NOMO-1 treated with dmso at 0.1 percent for 144 hours (cell line): ENCODE data around the gene HMOX2.

Source experiments
- DNase-seq: peaks from one replicate; lab custom pipeline; 2025; ENCODE audit not compliant: unreplicated experiment; lab: John Stamatoyannopoulos, UW

The HMOX2 gene

DNA sequence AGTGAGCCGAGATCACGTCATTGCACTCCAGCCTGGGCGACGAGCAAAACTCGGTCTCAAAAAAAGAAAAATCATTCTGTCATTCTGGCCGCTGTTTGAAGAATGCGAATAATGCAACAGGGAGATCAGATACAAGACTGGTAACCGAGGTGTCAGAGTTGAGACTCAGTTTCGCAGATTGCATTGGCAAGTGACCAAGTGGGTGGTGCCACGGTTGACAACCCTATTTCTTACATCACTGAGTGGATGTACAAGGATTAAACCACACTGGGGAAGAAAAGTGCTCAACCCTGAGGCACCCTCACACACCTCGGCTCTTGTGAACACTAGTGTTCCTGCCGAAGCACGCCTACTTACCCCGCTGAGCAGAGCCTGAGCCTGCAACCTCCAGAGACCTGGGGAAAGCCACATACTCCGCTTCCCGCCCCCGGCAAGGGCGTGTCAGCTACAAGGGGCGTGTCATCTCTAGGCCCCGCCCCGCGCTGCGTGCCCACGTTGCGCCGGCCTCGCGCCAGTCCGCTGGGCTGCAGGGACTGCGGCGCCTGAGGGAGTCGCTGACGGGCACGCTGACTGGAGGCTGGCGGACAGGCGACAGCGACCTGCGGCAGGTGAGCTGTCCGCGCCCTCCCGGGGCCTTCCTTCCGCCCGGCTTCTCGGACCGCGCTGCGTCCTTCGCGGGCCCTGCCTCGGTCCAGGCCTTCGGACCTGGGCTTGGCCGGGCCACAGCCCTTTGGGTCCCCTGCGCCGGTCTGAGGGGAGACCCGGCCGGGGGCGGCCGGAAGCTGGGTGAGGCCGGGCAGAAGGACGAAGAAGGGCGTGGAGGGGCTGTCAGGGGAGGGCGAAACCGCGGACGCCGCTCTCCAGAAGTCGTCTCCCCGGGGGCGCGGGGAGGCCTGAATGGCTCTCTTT, at the start of gene HMOX2:
Gene HMOX2, plus strand, starts transcription at position 519 of the 909 bp plus-strand sequence. CDS start 29,127 bp downstream, outside the sequence.
- DNase-seq: peak; percentile 94

- DNase-seq: no peak
Observed at GRCh38 chr16:4426722-4427372, 49.4 kb upstream of the HMOX2 start.

DNA sequence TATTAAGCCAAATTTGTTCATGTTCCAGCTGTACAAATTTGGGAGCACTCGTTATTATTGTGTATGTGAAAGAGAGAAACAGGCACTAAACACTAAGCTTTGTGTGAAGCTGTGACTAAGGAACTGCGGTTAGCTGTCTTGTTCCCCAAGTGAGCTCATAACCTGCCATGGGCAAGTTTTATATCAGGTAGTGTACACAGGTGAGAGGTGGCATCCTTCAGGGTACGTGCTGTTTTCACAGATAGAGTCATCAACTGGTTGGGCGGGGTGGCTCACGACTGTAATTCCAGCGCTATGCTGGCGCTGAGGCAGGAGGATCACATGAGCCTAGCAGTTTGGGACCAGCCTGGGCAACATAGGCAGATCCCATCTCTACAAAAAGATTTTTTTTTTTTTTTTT, 47.7 kb upstream of the HMOX2 start:
- DNase-seq: no peak

DNA sequence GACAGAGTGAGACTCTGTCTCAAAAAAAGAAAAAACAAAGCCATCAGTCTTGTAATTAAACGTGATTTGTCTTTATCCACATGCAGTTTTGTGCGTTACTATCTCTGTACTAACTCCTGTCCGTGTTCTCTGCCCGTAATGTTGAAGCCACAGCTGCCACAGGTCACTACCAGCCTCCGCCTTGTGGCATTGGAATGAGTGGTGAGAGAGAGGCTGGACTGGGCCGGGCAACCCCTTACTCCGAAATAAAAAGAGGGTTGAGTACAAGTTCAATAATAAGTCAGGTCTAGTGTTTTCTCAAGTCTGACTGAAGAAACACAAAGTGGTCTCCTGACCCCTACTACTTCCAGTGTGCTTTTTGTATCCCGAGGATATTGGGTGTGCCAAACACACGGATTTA, 45.2 kb upstream of the HMOX2 start:
- DNase-seq: no peak

DNA sequence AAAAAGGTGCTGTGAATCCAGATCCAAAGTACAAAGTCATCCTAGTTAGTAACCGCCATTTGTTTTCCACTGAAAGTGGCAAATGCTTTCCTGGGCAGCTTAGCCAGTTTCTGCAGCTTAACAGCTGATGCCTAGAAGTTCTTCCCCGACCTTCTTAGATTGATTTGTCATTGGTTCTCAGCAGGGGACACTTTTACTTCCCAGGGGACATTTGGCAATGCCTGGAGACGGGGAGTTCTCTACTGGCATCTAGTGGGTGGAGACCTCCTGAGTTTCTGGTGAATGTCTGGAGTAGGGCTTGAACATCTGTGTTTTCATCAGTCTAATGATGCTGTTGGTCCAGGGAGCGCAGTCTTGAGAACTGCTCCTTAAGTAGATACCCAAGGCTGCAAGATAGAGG, 43.0 kb upstream of the HMOX2 start:
- no peak for DNase-seq

GRCh38 chr16:4433914-4434787, 42.0 kb upstream of the HMOX2 start:
- no peak for DNase-seq

- no peak for DNase-seq
Observed at GRCh38 chr16:4435337-4436067, 40.7 kb upstream of the HMOX2 start.

DNA sequence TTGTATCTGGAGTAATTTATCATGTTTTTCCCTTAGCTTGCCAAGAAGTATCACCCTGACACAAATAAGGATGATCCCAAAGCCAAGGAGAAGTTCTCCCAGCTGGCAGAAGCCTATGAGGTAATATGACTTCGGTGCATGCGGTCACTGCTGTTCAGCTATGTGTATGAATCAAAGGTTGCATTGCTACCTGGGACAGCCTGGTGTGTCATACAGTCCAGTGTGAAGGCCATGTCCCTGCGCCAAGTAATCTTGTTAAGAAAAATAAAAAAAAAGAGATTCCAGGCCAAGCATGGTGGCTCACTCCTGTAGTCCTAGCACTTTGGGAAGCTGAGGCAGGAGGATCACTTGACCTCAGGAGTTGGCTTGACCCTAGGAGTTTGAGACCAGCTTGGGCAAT, 38.8 kb upstream of the HMOX2 start:
- DNase-seq: no peak

DNA sequence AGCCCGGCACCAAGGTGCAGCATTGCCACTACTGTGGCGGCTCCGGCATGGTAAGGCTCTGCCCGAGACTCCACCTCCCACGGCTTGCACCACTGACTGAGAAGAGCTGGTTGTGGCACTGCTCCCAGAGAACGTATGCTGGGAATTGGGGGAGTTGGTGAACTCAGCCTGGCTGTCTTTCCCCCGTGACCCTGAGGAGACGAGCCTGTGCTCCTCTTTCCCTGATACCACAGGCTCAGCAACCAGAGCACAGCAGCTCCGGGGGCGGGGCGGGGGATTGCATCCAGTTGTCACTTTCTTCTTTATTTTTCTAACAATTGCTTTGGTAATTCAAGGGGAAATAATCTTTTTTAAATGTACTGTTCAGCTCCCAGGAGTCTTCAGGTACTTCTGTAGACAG, 33.8 kb upstream of the HMOX2 start:
- DNase-seq: no peak

DNA sequence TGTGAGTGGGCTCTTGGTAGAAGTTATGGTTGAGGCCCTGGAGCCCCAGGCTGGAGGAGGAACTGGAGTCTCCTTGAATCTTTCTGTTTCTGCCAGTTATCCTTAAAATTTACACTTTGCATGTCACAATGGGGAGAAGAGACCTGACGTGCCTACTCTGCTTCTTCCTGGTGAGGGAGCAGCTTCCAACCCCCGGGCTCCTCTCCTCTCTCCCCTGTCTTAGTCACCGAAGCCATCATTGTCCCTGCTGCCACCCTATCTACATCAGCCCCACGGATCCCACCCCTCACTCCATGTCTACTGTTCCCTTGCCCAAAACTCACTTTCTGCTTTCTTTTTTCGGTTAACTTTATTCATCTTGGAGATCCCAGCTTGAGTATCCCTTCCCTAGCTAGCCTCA, 32.9 kb upstream of the HMOX2 start:
- DNase-seq: no peak

- no peak for DNase-seq
Observed at GRCh38 chr16:4443986-4444385, 32.2 kb upstream of the HMOX2 start.

- DNase-seq: no peak
Observed at GRCh38 chr16:4450430-4450829, 25.8 kb upstream of the HMOX2 start.

GRCh38 chr16:4450931-4451519, 25.2 kb upstream of the HMOX2 start:
- DNase-seq: no peak

DNA sequence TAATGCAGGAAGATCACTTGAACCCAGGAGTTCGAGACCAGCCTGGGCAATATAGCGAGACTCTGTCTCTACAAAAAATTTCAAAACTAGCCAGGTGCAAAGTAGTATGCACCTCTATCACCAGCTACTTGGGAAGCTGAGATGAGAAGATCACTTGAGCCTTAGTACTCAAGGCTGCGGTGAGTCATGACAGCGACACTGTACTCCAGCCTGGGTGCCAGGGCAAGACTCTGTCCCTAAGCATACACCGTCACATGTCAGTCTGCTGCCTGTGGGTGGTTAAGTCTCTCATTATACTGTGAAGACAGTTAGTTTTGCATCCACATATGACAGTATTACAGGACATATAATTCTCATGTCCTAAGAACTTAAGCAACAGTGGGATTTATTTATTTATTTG, 23.5 kb upstream of the HMOX2 start:
- no peak for DNase-seq

DNA sequence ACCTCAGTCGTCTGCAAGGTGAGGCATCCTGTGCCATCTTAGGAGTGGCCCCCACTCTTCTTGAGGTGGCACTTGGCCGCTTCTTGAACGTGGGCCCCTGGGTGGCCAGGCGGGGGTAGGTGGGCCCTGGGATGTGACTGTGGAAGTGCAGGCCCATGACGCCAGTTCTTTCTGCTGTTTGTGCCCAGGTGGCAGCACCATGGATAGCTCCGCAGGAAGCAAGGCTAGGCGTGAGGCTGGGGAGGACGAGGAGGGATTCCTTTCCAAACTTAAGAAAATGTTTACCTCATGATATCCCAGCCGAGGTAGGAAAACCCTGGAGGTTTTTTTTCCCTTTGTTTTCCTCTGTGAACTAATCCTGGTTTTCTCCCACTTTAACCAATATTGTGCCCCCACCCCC, 21.6 kb upstream of the HMOX2 start:
- no peak for DNase-seq

DNA sequence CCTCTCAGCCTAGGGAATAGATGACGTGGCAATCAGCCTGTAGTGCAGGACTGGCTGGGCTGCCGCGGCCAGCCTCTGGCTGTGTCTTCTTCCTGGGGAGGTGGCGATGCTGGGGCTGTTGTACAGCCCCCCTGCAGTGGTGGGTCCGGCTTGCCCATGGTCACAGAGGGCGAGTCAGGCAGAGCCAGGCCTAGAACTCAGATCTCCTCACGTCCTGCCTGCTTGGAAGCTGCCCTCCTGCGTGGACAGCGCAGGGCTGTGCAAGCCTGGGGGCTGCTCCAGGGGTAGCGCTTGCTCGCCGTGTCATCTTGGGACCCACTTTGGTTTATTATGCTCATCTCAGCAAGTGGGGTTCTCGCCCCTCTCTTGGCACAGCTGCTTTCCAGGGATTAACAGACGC, 21.1 kb upstream of the HMOX2 start:
- no peak for DNase-seq

DNA sequence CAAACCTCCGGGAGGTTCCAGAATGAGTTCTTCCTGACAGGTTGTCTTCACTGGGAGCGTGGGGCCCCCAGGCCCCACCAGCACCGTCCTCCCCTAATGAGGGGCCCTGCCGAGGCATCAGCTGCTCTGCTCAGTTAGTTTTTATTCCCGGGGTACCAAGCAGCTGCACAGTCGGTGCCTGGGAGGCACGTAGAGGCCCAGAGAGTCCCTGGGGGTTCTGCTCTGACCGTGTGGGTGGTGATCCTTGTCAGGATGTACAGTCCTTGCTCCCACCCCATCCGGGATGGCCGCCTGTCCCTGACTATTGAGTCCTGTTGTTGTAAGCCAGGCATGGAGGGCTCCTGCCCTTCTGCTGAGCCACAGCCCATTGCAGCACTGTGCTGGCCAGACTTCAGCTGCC, 20.2 kb upstream of the HMOX2 start:
- DNase-seq: no peak

DNA sequence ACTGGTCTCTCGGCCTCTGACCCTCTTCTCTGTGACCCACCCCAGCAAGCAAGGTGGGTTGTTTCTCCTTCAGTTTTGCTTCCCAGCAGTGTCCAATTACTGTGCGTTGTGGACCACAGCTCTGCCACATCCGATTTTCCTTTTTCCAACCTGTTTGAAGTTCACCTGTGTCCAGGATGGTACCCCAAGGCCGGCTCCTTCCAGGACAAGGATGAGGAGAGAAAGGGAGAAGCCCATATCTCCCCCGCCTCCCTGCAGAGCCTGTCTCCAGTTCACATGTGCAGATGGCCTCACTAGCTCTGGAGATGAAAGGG, 15.3 kb upstream of the HMOX2 start:
- no peak for DNase-seq

DNA sequence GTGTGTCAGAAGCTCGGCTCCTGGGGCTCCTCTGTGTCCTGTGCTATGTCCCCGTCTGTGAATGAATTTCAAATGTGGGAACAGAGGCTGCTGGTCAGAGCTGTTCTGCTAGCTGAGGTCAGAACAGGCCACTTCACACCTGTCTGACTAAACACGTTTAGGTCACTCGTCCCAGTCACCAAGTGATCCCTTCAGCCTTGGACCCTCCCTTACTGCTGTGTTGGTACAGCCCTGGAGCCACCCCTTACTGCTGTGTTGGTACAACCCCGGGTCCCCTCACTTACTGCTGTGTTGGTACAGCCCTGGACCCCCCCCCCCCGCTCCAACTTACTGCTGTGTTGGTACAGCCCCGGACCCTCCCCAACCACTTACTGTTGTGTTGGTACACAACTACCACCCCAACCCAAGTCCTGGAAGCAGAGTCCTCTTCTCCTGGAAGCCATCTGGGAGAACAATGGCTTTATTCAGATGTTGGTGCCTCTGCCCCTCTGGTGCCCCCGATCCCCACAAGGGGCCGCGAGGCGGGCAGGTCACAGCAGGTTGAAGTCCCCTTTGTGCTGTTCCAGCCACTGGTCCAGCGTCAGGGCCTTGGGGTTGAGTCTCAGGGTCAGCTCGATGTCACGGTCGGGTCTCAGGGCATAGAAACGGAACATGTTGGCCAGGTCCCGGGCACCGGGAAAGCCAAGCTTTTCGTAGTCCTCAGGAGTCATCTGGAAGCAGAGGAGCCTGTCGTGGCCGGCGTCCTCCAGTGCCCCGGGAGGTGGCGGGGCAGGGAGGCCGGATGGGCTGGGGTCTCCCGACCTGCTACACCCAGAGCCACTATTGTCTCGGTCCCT, 14.7 kb upstream of the HMOX2 start:
- no peak for DNase-seq
